ENCODE results near the gene TRIM41. TPM values are rescaled to one million over a fixed set of nuclear protein-coding genes. Genes with fewer than 3 reads are reported as not detected.

Gene TRIM41
- total and polyA plus RNA-seq, 9 of the 15 experiments (the other 6 are each of a cell fraction or from before 2014, with no cell fraction given): 1.8 to 47.6 (median 20.9) TPM

GRCh38 chr5:181191526-181192336 is 31.4 kb upstream of the TRIM41 start (continued):
- TF ChIP-seq XRCC3 (IDR thresholded peaks at IDR 0.05): no peak
- no peak for TF ChIP-seq MCM2 (IDR thresholded peaks at IDR 0.05; ENCODE audit: low read depth)
- peak; percentile 45; the same call in 1 of the 2 replicates for TF ChIP-seq E2F3 (CRISPR knock-in tag; IDR thresholded peaks at IDR 0.05)
- no peak for TF ChIP-seq SP2 (IDR thresholded peaks at IDR 0.05; ENCODE audit: extremely low read depth, low read depth, low read length, poor library complexity, severe bottlenecking)
- TF ChIP-seq DACH1 (IDR thresholded peaks at IDR 0.05; ENCODE audit: partially characterized antibody): no peak
- TF ChIP-seq ILK (tag; IDR thresholded peaks at IDR 0.05; ENCODE audit: borderline replicate concordance, low read depth): no peak
- TF ChIP-seq MBD1 (CRISPR knock-in tag; IDR thresholded peaks at IDR 0.05): no peak
- no peak for TF ChIP-seq PRPF4 (IDR thresholded peaks at IDR 0.05; ENCODE audit: insufficient read depth, low read depth, low read length, poor library complexity, severe bottlenecking)
- 0 out of 2 replicates have a peak, but pooled peaks have one; percentile 26 for TF ChIP-seq CREB1 (IDR thresholded peaks at IDR 0.05)
- TF ChIP-seq CREB1 (CRISPR knock-in tag; IDR thresholded peaks at IDR 0.05): peak; percentile 78
- no peak for TF ChIP-seq GATAD2A (IDR thresholded peaks at IDR 0.05)
- peak; percentile 85 for TF ChIP-seq ELF2 (CRISPR knock-in tag; IDR thresholded peaks at IDR 0.05)
- no peak for TF ChIP-seq ZSCAN32 (CRISPR knock-in tag; IDR thresholded peaks at IDR 0.05)
- peak; percentile 88 for TF ChIP-seq RBFOX2 (IDR thresholded peaks at IDR 0.05; ENCODE audit: low read depth, low read length)
- TF ChIP-seq ZNF274 (IDR thresholded peaks at IDR 0.05; ENCODE audit: borderline replicate concordance, low read depth, low read length): peak; percentile 74; the same call in 1 of the 2 replicates
- no peak for TF ChIP-seq XRCC5 (IDR thresholded peaks at IDR 0.05; ENCODE audit: low read depth, low read length)
- TF ChIP-seq NFE2L1 (tag; IDR thresholded peaks at IDR 0.05; ENCODE audit: borderline replicate concordance, low read depth): no peak
- no peak for TF ChIP-seq ZNF165 (CRISPR knock-in tag; IDR thresholded peaks at IDR 0.05; ENCODE audit: borderline replicate concordance)
- TF ChIP-seq, protein P1, sequence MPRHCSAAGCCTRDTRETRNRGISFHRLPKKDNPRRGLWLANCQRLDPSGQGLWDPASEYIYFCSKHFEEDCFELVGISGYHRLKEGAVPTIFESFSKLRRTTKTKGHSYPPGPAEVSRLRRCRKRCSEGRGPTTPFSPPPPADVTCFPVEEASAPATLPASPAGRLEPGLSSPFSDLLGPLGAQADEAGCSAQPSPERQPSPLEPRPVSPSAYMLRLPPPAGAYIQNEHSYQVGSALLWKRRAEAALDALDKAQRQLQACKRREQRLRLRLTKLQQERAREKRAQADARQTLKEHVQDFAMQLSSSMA (CRISPR knock-in tag; IDR thresholded peaks at IDR 0.05): no peak
- no peak for TF ChIP-seq ZNF212 (CRISPR knock-in tag; IDR thresholded peaks at IDR 0.05)
- TF ChIP-seq LEF1 (IDR thresholded peaks at IDR 0.05): no peak
- TF ChIP-seq FOXJ3 (CRISPR knock-in tag; IDR thresholded peaks at IDR 0.05): no peak
- TF ChIP-seq BRF2 (IDR thresholded peaks at IDR 0.05; ENCODE audit: borderline replicate concordance, insufficient read depth, insufficient read length): no peak
- TF ChIP-seq MED1 (CRISPR knock-in tag; IDR thresholded peaks at IDR 0.05; ENCODE audit: borderline replicate concordance): no peak
- TF ChIP-seq FOXM1 (IDR thresholded peaks at IDR 0.05; ENCODE audit: low read depth): 0 out of 2 replicates have a peak, but pooled peaks have one; percentile 38
- no peak for TF ChIP-seq FOXM1 (CRISPR knock-in tag; IDR thresholded peaks at IDR 0.05; ENCODE audit: low read depth)
- peak; percentile 10; the same call in 1 of the 2 replicates for TF ChIP-seq MBD2 (IDR thresholded peaks at IDR 0.05; ENCODE audit: borderline replicate concordance, low read depth)
- no peak for TF ChIP-seq MCM5 (IDR thresholded peaks at IDR 0.05; ENCODE audit: low read depth)

Measured in K562 (cell line).